ENCODE results near the gene WNK2.

WNK2 gene

GRCh38 chr9:93205045-93205768 is 21.3 kb downstream of the WNK2 start:
- Histone ChIP-seq H3K4me3 (no peak overlapping the region), H3K27me3 (ENCODE audit: low read depth) (no peaks in the 10 kb centered on the region), H3K9me3 (no peaks in the 10 kb centered on the region), H3K36me3 (replicated peaks) (no peaks in the 10 kb centered on the region), H3K4me1 (peaks cover 14% of the 10 kb centered on the region)
- DNase-seq (ENCODE audit: low spot score in 2 of 2): no peak
- in situ Hi-C loops (cut with MboI; ENCODE audit: low sequenced_read_pairs): no loop called here

DNA sequence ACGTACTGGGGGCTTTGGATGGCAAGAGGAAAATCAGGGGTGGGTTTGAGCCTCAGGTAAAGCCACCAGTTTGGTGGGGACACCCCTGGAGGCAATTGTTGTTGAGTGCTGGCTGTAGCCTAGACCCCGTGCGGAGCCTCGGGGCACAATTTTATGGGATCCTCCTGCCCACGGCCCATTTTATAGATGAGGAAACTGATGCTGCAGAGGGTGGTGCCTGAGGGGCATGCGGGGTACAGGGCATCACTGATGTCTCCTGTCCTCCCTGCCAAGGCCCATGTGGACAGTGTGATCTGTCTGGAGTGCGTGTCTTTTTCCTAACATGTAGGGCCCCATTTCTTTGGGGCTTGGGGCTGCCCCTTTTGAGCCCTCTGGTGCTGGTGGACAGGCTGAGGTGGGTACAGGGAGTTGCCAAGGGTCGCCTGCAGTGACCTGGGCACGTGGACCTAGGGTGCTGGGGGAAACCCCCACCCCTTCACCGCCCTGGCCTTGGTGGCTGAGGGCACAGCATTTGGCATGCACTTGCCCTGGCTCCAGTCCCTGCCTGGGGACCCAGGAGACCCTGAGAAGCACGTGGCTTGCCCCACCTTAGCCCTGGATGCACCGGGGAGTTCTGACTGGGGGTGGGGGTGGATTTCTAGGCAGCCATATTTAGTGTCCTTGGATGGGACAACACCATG is 22.1 kb downstream of the WNK2 start:
- H3K4me1 ChIP-seq: peaks cover 14% of the 10 kb centered on the region
- H3K27me3 ChIP-seq (ENCODE audit: low read depth): no peaks in the 10 kb centered on the region
- no peak overlapping the region for H3K4me3 ChIP-seq
- no peaks in the 10 kb centered on the region for H3K9me3 ChIP-seq
- no peaks in the 10 kb centered on the region for H3K36me3 ChIP-seq (replicated peaks)
- in situ Hi-C loops (cut with MboI; ENCODE audit: low sequenced_read_pairs): no loop called here
- no peak for DNase-seq (ENCODE audit: low spot score in 2 of 2)

DNA sequence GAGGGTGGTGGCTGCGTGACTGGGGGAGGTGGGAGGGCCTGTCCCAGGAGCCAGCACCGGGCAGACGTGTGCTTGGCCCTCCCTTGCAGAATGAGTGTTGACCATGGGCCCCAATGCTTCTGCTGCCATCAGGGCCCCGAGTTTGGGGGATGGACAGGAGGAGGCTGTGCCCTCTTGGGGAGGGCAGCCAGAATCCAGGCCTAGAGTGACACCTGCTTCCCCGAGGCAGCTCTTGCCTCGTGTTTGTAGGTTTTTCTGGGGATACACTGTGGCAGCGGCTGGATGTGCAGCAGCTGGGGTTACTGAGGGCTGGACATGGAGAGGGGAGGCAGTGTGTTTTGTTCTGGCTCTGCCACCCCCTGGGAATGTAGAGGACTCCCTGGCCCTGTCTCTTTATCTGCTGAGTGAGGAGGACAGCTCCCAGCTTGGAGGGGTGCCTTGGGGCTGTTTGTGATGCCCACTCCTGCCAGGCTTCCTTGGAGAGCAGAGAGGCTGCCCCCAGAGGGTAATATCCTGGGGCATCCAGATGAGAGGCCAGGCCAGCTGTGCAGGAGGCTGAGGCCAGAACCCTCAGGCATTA is 22.7 kb downstream of the WNK2 start:
- H3K9me3 ChIP-seq: no peaks in the 10 kb centered on the region
- no peak overlapping the region for H3K4me3 ChIP-seq
- in situ Hi-C loops (cut with MboI; ENCODE audit: low sequenced_read_pairs): no loop called here
- peaks cover 14% of the 10 kb centered on the region for H3K4me1 ChIP-seq
- H3K27me3 ChIP-seq (ENCODE audit: low read depth): no peaks in the 10 kb centered on the region
- no peak for DNase-seq (ENCODE audit: low spot score in 2 of 2)
- H3K36me3 ChIP-seq (replicated peaks): no peaks in the 10 kb centered on the region

- in situ Hi-C loops (cut with MboI; ENCODE audit: low sequenced_read_pairs): no loop called here
- Histone ChIP-seq H3K27me3 (ENCODE audit: low read depth) (no peaks in the 10 kb centered on the region), H3K36me3 (replicated peaks) (no peaks in the 10 kb centered on the region), H3K9me3 (no peaks in the 10 kb centered on the region), H3K4me1 (peaks cover 14% of the 10 kb centered on the region), H3K4me3 (no peak overlapping the region)
- DNase-seq (ENCODE audit: low spot score in 2 of 2): peak; percentile 33 to 40
Observed at GRCh38 chr9:93207326-93207814, 23.4 kb downstream of the WNK2 start.

DNA sequence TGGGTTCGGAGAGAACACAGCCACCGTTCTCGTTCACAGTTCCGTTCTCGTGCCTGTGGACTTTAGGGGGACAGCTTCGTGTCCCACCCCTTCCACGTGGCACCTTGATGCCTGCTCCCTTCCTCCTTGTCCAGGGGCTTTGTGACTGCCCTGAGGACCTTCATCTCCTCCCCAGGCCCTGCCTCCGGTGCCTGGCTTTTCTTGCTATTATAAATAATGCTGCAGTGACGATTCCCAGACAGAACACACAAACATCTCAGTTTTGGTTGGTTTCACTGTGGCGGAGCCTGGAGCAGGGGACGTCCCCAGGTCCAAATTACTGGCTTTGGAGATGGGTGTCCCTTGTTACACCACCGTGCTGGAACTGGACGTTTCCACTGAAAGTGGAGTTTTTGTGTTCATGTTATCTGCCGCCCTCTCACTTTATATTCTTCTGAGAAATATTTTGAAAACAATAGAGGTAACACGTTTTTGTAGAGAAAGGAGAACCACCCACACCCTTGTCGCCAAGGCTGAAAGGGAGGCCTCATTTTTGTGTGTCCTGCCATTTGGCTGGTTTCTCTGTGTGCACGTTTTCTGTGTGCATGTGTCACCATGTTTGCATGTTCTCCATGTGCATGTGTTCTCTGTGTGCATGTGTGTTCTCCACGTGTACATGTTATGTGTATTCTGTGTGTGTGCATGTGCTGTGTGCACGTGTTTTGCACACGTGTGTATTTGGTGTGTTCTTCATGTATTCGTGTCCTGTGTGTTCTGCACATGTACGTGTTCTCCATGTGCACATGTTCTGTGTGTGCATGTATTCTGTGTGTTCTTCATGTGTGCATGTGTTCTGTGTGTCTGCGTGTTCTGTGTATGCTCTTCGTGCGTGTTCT is 24.2 kb downstream of the WNK2 start:
- no peaks in the 10 kb centered on the region for H3K36me3 ChIP-seq (replicated peaks)
- in situ Hi-C loops (cut with MboI; ENCODE audit: low sequenced_read_pairs): no loop called here
- no peaks in the 10 kb centered on the region for H3K9me3 ChIP-seq
- DNase-seq (ENCODE audit: low spot score in 2 of 2): no peak
- no peaks in the 10 kb centered on the region for H3K27me3 ChIP-seq (ENCODE audit: low read depth)
- no peak overlapping the region for H3K4me3 ChIP-seq
- peaks cover 14% of the 10 kb centered on the region for H3K4me1 ChIP-seq

DNA sequence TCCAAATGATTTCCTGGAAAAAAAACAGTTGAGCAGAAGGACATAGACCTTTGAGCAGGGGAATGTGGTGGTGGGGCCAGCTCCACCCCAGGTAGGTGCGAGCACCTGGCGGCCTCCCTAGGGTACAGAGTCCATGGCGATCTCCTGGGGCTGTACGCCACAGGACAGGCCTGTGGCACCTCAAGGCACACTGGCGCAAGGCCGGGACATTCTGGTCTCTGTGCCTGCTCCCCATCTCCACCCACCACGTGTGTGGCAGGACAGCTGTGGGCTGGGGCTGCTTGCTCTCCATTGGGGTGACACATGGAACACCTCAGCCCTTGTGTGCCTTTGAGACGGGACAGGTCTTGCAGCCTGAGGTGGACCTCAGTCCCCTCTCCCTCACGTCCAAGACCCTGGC is 25.2 kb downstream of the WNK2 start:
- DNase-seq (ENCODE audit: low spot score in 2 of 2): no peak
- in situ Hi-C loops (cut with MboI; ENCODE audit: low sequenced_read_pairs): no loop called here
- H3K4me3 ChIP-seq: no peak overlapping the region
- no peaks in the 10 kb centered on the region for H3K27me3 ChIP-seq (ENCODE audit: low read depth)
- no peaks in the 10 kb centered on the region; the same call in 1 of the 2 replicates for H3K36me3 ChIP-seq (replicated peaks)
- no peaks in the 10 kb centered on the region for H3K9me3 ChIP-seq
- H3K4me1 ChIP-seq: peaks cover 14% of the 10 kb centered on the region

GRCh38 chr9:93209576-93210323 is 25.8 kb downstream of the WNK2 start:
- in situ Hi-C loops (cut with MboI; ENCODE audit: low sequenced_read_pairs): no loop called here

DNA sequence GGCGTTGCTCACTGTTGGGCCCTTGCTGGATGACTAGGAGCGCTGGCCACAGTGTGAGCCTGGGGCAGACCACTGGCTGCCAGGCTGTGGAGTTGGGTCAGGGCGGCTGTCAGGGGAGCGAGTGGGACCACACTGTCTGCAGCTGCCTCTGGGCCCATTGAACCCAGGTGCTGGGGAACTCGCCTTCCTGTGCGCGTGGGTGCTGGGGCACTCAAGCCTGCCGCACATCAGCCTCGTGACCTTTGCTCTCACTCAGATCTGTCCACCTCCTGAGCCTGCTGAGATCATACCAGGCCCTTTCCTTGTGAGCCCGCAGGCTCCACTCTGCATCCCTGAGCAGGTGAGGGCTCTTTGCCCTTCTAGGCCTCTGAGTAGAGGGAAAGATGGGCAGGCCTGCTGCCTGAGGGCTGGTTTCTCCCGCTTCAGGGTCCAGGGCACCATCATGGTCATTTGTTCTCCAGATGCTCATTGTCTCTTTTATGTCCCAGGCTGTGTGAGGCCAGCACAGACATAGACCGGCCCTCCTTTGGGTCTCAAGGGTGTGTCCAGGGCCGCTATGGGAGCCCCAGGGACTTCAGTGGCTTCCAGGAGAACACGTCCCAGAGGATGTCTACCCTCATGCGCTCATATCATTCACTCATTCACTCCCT is 26.5 kb downstream of the WNK2 start:
- Histone ChIP-seq H3K36me3 (replicated peaks) (no peaks in the 10 kb centered on the region; the same call in 1 of the 2 replicates), H3K4me3 (no peak overlapping the region), H3K27me3 (ENCODE audit: low read depth) (no peaks in the 10 kb centered on the region), H3K9me3 (peaks cover 4% of the 10 kb centered on the region; the same call in 1 of the 2 replicates), H3K4me1 (peaks cover 14% of the 10 kb centered on the region)
- DNase-seq (ENCODE audit: low spot score in 2 of 2): no peak
- in situ Hi-C loops (cut with MboI; ENCODE audit: low sequenced_read_pairs): no loop called here

More at GRCh38 chr9:93209576-93210323, 25.8 kb downstream of the WNK2 start:
- no peak for DNase-seq (ENCODE audit: low spot score in 2 of 2)
- H3K36me3 ChIP-seq (replicated peaks): no peaks in the 10 kb centered on the region; the same call in 1 of the 2 replicates
- no peak overlapping the region for H3K4me3 ChIP-seq
- H3K9me3 ChIP-seq: no peaks in the 10 kb centered on the region
- peaks cover 14% of the 10 kb centered on the region for H3K4me1 ChIP-seq
- no peaks in the 10 kb centered on the region for H3K27me3 ChIP-seq (ENCODE audit: low read depth)

DNA sequence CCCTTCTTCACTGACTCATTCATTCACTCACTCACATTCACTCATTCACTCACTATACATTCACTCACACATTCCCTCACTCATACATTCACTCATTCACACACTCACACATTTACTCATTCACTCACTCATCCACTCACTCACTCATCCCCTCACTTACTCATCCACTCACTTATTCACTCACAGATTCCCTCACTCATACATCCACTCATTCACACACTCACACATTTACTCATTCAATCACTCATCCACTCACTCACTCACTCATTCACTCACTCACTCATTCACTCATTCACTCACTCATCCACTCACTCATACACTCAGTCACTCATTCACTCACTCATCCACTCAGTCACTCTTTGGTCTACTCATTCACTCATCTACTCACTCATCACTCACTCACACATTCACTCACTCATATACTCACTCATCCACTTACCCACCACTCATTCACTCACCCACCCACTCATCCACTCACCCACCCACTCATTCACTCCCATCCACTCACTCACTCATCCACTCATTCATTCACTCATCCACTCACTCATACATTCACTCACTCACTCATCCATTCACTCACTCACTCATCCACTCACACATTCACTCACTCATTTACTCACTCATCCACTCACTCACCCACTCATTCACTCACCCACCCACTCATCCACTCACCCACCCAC is 27.2 kb downstream of the WNK2 start:
- no peak for DNase-seq (ENCODE audit: low spot score in 2 of 2)
- Histone ChIP-seq H3K9me3 (peaks cover 4% of the 10 kb centered on the region; the same call in 1 of the 2 replicates), H3K27me3 (ENCODE audit: low read depth) (no peaks in the 10 kb centered on the region)

DNA sequence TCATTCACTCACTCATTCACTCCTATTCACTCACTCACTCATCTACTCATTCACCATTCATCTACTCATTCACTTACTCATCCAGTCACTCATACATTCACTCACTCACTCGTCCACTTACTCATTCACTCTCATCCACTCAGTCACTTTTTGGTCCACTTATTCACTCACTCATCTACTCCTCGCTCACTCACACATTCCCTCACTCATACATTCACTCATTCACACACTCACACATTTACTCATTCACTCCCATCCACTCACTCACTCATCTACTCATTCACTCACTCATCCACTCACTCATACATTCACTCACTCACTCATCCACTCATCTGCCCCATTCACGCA is 27.7 kb downstream of the WNK2 start:
- H3K27me3 ChIP-seq (ENCODE audit: low read depth): no peaks in the 10 kb centered on the region
- in situ Hi-C loops (cut with MboI; ENCODE audit: low sequenced_read_pairs): no loop called here
- H3K4me3 ChIP-seq: no peak overlapping the region
- H3K4me1 ChIP-seq: peaks cover 18% of the 10 kb centered on the region
- no peak for DNase-seq (ENCODE audit: low spot score in 2 of 2)
- no peaks in the 10 kb centered on the region; the same call in 1 of the 2 replicates for H3K36me3 ChIP-seq (replicated peaks)
- peaks cover 4% of the 10 kb centered on the region; the same call in 1 of the 2 replicates for H3K9me3 ChIP-seq

More for the DNA sequence above, 27.2 kb downstream of the WNK2 start:
- in situ Hi-C loops (cut with MboI; ENCODE audit: low sequenced_read_pairs): no loop called here
- H3K4me1 ChIP-seq: peaks cover 18% of the 10 kb centered on the region
- H3K36me3 ChIP-seq (replicated peaks): no peaks in the 10 kb centered on the region; the same call in 1 of the 2 replicates
- no peak overlapping the region for H3K4me3 ChIP-seq

- no peak overlapping the region for H3K4me3 ChIP-seq
- peaks cover 4% of the 10 kb centered on the region; the same call in 1 of the 2 replicates for H3K9me3 ChIP-seq
- H3K36me3 ChIP-seq (replicated peaks): no peaks in the 10 kb centered on the region; the same call in 1 of the 2 replicates
- in situ Hi-C loops (cut with MboI; ENCODE audit: low sequenced_read_pairs): no loop called here
- DNase-seq (ENCODE audit: low spot score in 2 of 2): no peak
- H3K27me3 ChIP-seq (ENCODE audit: low read depth): no peaks in the 10 kb centered on the region
- H3K4me1 ChIP-seq: peaks cover 14% of the 10 kb centered on the region
Observed at GRCh38 chr9:93212409-93212808, 28.5 kb downstream of the WNK2 start.

GRCh38 chr9:93216073-93216365 is 32.1 kb downstream of the WNK2 start:
- Histone ChIP-seq H3K36me3 (replicated peaks) (no peaks in the 10 kb centered on the region; the same call in 1 of the 2 replicates), H3K9me3 (peaks cover 4% of the 10 kb centered on the region; the same call in 1 of the 2 replicates), H3K4me3 (no peak overlapping the region), H3K4me1 (peaks cover 4% of the 10 kb centered on the region; the same call in 1 of the 2 replicates), H3K27me3 (ENCODE audit: low read depth) (no peaks in the 10 kb centered on the region)
- in situ Hi-C loops (cut with MboI; ENCODE audit: low sequenced_read_pairs): no loop called here
- peak in 1 of 2 experiments; percentile 31 for DNase-seq (ENCODE audit: low spot score in 2 of 2)
